ENCODE measurements around the gene COMP. TPM values are rescaled to one million over a fixed set of nuclear protein-coding genes. Genes with fewer than 3 reads are reported as not detected.

The COMP gene
- total RNA-seq, 1 experiment from 2014 or later, result not detected

Other genes with a start within 250 kb of the COMP start
- gene FKBP8, start 247.7 kb downstream of the COMP start, total RNA-seq (2014; rRNA removed; shearing (Covaris generic)), result 86.8 and 88.3 TPM in 2 replicates
- 71.0 and 75.8 TPM in 2 replicates for gene KXD1, start 233.4 kb downstream of the COMP start, total RNA-seq (2014; rRNA removed; shearing (Covaris generic))
- 1,236 and 1,352 TPM in 2 replicates for gene UBA52, start 219.4 kb downstream of the COMP start, total RNA-seq (2014; rRNA removed; shearing (Covaris generic))
- 24.8 TPM in 2 replicates for gene REX1BD, start 202.5 kb downstream of the COMP start, total RNA-seq (2014; rRNA removed; shearing (Covaris generic))
- gene CRLF1, start 184.5 kb downstream of the COMP start, total RNA-seq (2014; rRNA removed; shearing (Covaris generic)), result 20.6 and 22.1 TPM in 2 replicates
- gene TMEM59L, start 178.4 kb downstream of the COMP start, total RNA-seq (2014; rRNA removed; shearing (Covaris generic)), result 0.20 TPM in 1 of 2 replicates, not detected in the other
- gene KLHL26, start 154.3 kb downstream of the COMP start, total RNA-seq (2014; rRNA removed; shearing (Covaris generic)), result 0.87 and 1.1 TPM in 2 replicates
- gene CRTC1, start 107.6 kb downstream of the COMP start, total RNA-seq (2014; rRNA removed; shearing (Covaris generic)), result 2.4 and 3.5 TPM in 2 replicates
- gene UPF1, start 40.7 kb upstream of the COMP start, total RNA-seq (2014; rRNA removed; shearing (Covaris generic)), result 50.4 and 53.0 TPM in 2 replicates
- gene CERS1, start 104.9 kb upstream of the COMP start, total RNA-seq (2014; rRNA removed; shearing (Covaris generic)), result 6.1 TPM in 2 replicates
- gene COPE, start 128.1 kb upstream of the COMP start, total RNA-seq (2014; rRNA removed; shearing (Covaris generic)), result 120 and 134 TPM in 2 replicates
- 41.8 and 42.9 TPM in 2 replicates for gene DDX49, start 128.4 kb upstream of the COMP start, total RNA-seq (2014; rRNA removed; shearing (Covaris generic))
- 23.9 and 28.1 TPM in 2 replicates for gene HOMER3, start 149.9 kb upstream of the COMP start, total RNA-seq (2014; rRNA removed; shearing (Covaris generic))
- gene SUGP2, start 242.2 kb upstream of the COMP start, total RNA-seq (2014; rRNA removed; shearing (Covaris generic)), result 47.7 and 57.4 TPM in 2 replicates
- 48.6 and 55.6 TPM in 2 replicates for gene ARMC6, start 242.3 kb upstream of the COMP start, total RNA-seq (2014; rRNA removed; shearing (Covaris generic))